SK-N-SH (cell line): ENCODE data around the gene CTDSPL2.

ENCODE experiments used
- GABPA ChIP-seq: IDR thresholded peaks from 2 replicates; pipeline ENCODE4 v1.4.0; 2012; ENCODE audit warnings: low read depth, mild to moderate bottlenecking
- TF ChIP-seq, protein P1 (sequence below): fragments of 200-600 bp; sonication (generic); IDR thresholded peaks from 2 replicates; pipeline ENCODE4 v1.6.1; 2017; ENCODE audit warnings: antibody characterized with exemption, mild to moderate bottlenecking, moderate library complexity
- TF ChIP-seq, protein P2 (sequence below): IDR thresholded peaks from 2 replicates; pipeline ENCODE4 v1.4.0; 2012; ENCODE audit warnings: low read depth, borderline replicate concordance
- TF ChIP-seq, protein P3 (sequence below): IDR thresholded peaks from 2 replicates; pipeline ENCODE4 v1.6.1; 2012; ENCODE audit warnings: mild to moderate bottlenecking, low read depth, low read length, moderate library complexity

DNA sequence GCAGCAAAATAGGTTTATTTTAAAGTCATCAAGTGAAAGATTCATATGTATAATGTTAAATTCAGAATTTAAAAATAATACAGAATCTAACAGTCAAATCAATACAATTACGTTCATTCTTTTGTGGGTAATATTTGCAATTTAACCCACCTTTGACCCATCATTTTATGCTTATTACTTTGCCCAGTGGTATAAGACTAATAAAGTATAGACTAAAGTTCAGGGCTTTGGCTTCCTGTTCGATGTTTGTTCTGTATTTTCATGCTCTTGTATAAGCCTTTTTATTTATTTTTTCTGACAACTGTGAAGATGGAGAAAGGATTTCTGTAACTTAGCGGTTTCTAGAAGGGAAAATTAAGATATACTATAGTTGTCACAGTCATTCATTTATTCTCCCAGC lies 65.2 kb downstream of the CTDSPL2 start:
- TF ChIP-seq, protein P1, sequence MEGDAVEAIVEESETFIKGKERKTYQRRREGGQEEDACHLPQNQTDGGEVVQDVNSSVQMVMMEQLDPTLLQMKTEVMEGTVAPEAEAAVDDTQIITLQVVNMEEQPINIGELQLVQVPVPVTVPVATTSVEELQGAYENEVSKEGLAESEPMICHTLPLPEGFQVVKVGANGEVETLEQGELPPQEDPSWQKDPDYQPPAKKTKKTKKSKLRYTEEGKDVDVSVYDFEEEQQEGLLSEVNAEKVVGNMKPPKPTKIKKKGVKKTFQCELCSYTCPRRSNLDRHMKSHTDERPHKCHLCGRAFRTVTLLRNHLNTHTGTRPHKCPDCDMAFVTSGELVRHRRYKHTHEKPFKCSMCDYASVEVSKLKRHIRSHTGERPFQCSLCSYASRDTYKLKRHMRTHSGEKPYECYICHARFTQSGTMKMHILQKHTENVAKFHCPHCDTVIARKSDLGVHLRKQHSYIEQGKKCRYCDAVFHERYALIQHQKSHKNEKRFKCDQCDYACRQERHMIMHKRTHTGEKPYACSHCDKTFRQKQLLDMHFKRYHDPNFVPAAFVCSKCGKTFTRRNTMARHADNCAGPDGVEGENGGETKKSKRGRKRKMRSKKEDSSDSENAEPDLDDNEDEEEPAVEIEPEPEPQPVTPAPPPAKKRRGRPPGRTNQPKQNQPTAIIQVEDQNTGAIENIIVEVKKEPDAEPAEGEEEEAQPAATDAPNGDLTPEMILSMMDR = no peak
- no peak for TF ChIP-seq GABPA
- TF ChIP-seq, protein P2, sequence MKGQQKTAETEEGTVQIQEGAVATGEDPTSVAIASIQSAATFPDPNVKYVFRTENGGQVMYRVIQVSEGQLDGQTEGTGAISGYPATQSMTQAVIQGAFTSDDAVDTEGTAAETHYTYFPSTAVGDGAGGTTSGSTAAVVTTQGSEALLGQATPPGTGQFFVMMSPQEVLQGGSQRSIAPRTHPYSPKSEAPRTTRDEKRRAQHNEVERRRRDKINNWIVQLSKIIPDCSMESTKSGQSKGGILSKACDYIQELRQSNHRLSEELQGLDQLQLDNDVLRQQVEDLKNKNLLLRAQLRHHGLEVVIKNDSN = no peak
- TF ChIP-seq, protein P3, sequence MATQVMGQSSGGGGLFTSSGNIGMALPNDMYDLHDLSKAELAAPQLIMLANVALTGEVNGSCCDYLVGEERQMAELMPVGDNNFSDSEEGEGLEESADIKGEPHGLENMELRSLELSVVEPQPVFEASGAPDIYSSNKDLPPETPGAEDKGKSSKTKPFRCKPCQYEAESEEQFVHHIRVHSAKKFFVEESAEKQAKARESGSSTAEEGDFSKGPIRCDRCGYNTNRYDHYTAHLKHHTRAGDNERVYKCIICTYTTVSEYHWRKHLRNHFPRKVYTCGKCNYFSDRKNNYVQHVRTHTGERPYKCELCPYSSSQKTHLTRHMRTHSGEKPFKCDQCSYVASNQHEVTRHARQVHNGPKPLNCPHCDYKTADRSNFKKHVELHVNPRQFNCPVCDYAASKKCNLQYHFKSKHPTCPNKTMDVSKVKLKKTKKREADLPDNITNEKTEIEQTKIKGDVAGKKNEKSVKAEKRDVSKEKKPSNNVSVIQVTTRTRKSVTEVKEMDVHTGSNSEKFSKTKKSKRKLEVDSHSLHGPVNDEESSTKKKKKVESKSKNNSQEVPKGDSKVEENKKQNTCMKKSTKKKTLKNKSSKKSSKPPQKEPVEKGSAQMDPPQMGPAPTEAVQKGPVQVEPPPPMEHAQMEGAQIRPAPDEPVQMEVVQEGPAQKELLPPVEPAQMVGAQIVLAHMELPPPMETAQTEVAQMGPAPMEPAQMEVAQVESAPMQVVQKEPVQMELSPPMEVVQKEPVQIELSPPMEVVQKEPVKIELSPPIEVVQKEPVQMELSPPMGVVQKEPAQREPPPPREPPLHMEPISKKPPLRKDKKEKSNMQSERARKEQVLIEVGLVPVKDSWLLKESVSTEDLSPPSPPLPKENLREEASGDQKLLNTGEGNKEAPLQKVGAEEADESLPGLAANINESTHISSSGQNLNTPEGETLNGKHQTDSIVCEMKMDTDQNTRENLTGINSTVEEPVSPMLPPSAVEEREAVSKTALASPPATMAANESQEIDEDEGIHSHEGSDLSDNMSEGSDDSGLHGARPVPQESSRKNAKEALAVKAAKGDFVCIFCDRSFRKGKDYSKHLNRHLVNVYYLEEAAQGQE = no peak
